HG02798 (cell line): ENCODE data around the gene OTOG.

ENCODE experiments used
- ATAC-seq: cut with Tn5 transposase; IDR thresholded peaks from one replicate; pipeline ENCODE4 v1.9.1; 2021; ENCODE audit warnings: mild to moderate bottlenecking; ENCODE audit not compliant: unreplicated experiment, poor library complexity

Gene OTOG

DNA sequence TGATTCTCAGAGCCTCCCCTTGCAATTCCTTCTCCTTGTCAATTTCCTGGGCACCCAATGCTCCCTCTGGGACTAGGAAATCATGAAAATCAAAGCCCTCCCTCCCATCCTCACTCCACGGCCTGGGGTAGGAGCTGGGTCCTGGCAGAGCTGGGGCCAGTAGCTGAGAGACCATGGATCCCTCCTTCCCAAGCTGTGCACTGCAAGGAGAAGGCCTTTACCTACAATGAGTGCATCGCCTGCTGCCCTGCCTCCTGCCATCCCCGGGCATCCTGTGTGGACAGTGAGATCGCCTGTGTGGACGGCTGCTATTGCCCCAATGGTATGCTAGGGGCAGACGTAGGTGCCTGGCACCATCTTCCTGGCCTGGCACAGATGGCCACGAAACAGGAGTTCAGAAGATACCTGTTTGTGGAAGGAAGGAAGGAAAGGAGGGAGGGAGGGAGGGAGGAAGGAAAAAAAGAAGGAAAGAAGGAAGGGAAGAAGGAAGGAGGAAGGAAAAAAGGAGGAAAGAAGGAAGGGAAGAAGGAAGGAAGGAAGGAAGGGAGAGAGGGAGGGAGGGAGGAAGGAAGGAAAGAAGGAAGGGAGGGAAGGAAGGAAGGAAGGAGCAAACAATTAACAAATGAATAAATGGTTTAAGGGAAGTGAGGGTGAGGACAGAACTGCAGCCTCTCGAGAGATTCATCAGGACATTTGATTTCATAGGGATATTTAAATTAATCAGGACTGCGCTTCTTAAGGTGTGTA, 12.5 kb downstream of the OTOG start:
- ATAC-seq, result no peak

DNA sequence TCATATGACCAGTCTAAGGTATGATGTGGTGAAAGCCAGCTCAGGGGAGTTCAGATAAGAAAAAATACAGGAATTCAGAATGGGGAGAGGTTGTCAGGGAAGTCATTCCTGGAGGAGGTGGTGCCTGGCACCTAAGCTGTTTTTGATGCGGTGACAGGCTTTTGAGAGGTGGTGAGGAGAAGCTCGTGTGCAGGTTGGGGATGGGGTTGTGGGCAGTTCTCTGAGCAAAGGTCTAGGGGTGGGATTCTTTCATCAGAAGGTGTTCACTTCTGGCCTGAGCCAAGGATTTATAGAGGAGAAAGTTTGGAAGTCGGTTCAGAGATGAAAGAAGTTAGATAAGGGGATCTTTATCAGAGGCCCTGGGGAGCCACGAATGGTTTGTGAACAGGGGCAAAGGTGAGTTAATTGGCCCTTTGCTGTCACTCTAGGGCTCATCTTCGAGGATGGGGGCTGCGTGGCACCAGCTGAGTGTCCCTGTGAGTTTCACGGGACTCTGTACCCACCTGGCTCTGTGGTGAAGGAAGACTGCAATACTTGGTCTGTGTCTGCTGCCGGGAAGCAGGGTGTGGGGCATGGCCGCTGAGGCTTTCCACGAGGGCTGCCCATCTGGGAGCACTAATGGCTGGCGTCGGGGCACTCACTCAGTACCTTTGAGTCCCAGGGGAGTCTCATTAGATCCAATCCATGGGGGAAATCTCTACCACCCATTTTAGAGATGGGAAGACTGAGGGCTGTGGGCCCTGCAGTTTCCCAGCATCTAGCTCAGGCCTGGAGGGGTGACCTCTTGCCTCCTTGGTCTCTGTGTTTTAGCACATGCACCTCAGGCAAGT, 13.4 kb downstream of the OTOG start:
- ATAC-seq, result no peak

GRCh38 chr11:17561111-17561415, 14.0 kb downstream of the OTOG start:
- ATAC-seq, result no peak

DNA sequence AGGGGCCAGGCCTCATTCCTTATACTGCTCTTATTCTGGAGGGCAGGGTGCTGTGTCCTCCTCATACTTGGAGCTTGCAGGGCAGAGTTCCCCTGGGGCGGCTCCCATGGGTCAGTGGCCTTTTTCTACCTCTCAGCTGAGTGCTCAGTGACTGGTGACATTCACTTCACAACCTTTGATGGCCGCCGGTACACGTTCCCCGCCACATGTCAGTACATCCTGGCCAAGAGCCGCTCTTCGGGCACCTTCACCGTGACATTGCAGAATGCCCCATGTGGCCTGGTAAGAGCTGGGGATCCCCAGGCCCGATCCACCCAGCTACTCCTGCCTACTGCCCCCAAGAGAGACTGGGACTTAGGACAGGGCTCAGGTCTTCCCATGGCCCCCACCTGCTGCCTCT, 14.5 kb downstream of the OTOG start:
- no peak for ATAC-seq

DNA sequence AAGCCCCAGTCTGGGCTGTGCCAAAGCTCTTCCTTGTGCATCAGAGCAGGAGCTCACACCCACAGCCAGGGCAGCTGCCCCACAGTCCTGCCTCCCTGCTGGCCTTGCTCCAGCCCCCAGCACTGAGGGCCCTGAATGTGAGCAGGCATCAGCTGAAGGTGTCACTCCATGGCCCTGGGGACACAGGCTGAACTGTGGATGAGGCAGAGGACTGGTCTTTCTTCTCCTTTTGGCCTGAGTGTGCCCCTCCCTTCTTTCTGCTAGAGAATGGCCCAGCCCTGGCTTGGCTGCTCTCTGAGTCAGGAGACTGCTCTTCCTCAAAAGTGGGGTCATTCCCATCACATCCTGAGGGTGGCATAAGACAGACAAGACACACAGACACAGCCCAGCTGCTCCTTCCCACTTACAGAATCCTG, 16.2 kb downstream of the OTOG start:
- no peak for ATAC-seq

DNA sequence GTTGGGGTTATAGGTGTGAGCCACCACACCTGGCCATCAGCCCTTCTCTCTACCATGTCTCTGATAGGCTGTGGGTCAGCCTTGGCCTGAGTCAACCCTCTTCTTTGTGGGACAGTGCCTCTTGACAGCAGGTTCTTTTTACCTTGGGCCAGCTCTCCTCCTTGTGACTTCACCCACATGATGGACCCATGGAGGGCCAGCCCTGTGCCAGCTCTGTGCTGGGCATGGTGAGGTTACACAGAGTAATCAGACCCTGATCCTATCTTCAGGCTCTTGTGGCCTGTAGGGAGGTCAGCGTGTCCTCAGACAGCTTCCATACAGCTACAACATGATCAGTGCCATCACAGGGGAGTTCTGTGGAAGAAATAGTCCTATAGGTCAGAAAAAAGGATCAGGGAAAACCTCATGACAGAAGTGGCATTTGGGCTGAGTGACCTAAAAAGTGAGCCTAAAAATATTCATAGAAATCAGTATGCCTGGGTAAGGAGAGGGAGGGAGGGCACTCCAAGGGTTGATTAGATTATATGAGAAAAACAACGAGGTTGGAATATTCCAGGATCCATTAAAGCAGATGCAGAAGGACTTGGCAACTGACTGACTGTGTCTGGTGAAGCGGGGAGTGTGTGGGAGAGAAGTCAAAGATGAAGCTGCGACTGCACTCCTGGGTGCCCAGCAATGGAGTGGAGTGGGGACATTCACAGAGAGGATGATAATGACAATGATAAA, 17.1 kb downstream of the OTOG start:
- no peak for ATAC-seq

- no peak for ATAC-seq
Observed at GRCh38 chr11:17564687-17565042, 17.6 kb downstream of the OTOG start.

DNA sequence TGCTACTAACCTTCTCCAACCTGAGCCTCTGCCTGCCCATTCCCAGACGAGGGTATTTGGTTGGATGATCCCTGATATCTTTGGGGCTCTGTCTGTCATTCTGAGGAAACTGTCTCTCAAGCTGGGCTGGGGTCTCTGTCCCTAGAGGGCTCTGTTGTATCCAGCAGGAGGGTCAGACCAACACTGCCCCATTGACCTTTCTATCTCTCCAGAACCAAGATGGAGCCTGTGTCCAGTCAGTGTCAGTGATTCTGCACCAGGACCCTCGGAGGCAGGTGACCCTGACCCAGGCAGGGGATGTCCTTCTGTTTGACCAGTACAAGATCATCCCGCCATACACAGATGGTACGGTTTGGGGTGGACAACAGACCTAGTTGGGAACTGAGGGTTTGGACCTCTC, 21.9 kb downstream of the OTOG start:
- ATAC-seq, result no peak

GRCh38 chr11:17570034-17570433, 23.0 kb downstream of the OTOG start:
- ATAC-seq, result no peak

DNA sequence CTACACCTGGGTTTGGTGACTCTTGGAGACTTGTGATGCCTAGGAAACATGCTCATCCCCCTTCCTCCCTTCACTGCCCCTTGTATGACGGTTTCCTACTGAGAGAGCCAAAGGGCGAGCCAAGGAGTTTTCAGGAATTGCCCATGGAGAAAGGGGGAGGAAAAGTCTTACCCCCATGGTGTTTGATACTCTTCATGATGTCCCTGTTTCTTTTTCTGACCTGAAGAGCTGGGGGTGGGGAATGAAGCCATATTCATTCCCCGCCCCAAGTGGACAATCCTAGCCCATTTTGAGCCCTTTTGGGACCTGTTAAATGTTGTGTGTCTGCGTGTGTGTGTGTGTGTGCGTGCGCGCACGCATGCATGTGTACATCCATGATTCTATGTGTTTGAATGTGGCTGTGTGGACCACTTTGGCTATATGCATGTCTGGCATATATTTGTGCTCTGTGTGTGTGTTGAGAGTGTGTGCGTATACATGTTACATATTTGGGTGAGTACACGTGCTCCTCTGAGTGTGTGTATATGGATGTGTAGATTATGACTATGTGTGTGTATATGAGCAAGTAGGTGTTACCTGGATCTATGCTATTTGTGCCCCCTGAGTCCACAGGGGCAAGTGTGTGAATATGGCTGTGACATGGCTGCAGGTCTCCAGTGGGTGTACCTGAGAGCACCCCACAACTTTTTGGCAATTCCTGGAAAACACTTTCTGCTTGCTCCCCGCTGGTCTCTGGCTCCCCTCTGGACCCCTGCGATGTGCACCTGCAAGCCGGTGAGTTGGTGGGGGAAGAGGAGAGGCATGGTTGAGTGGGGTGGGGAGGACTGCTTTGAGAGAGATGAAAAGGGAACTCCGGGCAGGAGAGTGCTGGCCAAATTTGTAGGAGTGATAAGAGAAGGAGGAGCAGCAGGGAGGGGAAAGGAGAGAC, 24.6 kb downstream of the OTOG start:
- ATAC-seq, result no peak

DNA sequence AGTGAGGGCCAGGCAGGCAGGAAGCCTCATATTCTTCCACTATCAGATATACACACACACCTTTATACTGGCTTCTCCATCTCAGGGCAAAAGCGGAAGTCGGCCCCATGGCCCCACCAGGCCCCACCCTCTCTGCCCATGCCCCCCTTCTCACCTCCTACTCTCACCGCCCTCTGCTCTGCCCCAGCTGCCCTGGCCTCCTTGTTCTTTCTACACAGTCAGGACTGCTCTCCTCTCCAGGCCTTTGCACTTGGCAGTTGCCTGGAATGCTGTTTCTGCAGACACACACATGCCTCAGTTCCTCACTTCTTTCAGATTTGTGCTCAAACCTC, 25.3 kb downstream of the OTOG start:
- ATAC-seq, result no peak

- no peak for ATAC-seq
Observed at GRCh38 chr11:17572791-17573460, 25.9 kb downstream of the OTOG start.

DNA sequence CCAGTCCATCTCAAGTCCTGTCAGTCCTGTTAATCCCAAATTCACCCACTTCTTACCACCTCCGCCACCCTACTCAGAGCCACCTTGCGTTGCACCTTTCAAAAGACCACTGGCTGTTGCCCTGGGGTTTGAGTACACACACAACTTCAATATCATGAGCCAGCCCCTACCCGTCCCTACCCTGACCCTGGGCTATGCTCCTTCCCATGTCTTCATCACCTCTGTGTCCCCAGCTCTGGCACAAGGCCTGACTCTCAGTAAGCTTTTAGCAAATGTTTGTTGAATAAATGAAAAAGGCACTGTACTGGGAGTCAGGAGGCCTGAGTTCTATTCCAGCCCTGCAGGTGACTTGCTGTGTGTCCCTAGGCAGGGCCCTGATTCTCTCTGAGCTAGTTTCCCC, 26.5 kb downstream of the OTOG start:
- ATAC-seq, result no peak

DNA sequence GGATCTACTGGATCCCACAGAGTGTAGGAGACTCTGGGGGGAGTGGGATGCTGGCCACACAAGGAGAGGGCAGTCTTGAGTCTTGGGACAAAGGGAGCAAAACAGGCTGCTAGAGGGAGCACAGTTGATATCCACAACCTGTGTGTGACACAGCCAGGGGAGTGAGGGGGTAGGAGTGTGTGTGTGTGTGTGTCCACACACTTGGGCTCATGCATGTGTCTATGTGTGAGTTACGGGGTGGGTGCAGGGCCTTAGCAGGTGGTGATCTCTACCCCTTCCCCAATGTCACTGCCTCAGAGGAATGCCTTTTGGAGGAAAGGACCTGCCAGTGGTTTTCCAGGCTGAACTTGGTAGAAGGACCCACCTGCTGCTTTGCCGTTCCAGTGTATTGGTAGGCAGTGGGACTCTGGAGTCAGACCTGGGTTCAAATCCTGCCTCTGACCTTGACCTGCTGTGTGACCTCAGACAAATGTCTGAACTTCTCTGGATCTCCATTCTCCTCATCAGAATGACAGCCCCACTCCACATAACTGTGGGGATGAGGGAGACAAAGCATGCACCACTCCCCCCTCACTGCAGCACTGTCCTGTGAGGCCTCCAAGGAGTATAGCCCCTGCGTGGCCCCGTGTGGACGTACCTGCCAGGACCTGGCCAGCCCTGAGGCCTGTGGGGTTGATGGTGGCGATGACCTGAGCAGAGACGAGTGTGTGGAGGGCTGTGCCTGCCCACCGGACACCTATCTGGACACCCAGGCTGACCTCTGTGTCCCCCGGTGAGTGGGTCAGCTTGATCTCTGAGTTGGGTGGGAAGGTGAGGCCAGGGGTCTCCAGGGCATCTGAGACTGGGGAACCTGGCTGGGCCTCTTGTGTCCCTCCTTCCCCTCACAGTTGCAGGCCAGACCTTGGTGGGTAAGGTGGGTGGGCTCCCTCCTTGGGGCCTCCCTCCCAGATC, 27.4 kb downstream of the OTOG start:
- no peak for ATAC-seq

DNA sequence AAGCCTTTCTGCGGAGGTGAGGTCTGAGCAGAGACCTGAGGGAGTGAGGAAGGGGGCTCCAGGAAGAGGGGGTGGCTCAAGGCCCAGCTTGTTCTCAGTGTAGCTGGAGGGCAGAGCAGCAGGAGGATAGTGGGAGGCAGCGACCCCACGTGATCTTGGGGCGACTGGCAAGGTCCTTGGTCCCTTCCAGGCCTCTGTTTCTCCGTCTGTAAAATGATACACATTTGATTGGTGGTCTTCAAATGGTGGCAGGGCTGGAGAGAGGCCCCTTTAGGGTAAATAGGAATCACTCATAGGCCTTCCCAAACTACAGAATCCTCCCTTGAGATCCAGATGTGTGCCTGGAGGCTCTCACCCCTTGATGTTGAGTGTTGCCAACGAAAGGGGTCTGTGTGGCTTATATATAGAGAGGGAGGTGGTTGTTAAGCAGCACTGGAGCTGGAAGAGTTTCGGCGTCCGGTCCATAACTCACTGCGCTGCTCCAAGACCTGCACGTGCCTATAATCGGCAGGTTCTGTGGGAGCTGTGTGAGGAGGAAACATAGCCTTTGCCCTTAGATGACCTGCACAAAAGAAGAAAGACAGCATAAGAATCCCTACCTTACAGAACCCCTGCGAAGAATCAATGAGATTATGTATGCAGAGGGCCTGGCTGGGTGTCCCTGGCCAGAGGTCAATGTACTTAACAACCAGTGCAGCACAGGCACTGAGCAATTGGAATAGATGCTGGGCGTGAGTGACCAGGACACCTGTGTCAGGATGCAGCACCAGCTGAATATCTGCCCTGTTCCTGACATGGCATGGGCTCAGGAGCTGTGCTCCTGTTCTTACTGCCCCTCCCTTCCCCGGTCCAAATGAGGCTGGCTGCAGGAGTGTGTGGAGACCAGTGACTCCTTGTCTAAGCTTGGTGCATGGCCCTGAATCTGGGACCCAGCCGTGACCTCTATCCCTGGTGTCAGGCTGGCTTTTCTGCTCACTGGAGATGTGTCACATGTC, 28.7 kb downstream of the OTOG start:
- ATAC-seq, result no peak

DNA sequence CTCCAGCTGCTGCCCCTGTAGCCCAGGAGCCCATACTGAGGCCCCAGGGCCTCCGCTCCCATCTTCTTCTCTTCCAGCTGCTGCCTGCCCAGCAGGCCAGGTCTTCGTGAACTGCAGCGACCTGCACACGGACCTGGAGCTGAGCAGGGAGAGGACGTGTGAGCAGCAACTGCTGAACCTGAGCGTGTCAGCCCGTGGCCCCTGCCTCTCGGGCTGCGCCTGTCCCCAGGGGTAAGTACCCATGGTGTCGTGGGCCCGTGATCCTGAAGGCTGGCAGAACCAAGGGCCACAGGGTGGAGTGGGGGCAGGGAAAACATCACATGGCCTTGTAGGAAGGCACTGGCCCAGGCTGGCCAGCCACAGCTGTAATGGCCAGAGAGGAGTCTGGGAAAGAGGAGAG, 31.2 kb downstream of the OTOG start:
- no peak for ATAC-seq

- no peak for ATAC-seq
Observed at GRCh38 chr11:17578958-17579357, 31.9 kb downstream of the OTOG start.

DNA sequence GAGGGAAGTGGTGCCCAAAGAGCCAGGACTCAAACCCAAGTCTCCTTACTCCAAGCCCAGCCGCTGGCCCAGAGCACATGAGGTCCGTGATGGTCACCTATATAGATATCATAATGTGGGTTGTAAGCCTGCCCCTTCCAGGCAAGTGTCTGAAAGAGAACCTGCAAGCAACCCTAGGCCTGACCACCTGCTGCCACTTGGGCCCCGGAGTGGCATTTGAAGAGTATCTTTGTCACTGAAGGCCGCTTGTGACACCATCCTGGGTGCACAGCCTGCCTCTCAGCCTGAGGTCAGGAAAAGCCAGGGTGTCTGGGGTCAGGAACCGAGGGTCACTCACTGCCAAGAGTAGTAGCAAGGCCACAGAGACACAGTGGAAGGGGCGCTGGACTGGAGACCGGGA, 32.4 kb downstream of the OTOG start:
- ATAC-seq, result no peak
